C4-2B (cell line): ENCODE data around the gene STX8.

Experiments
- CTCF ChIP-seq: fragments of 450-650 bp; conservative IDR thresholded peaks from 2 replicates; pipeline ENCODE4 v1.5.1; 2017; ENCODE audit warnings: mild to moderate bottlenecking
- ZFX ChIP-seq: fragments of 450-650 bp; IDR thresholded peaks from 2 replicates; pipeline ENCODE4 v1.6.1; 2017

GRCh38 chr17:9587969-9588656 is 12.5 kb upstream of the STX8 start:
- no peak for TF ChIP-seq CTCF
- no peak for TF ChIP-seq ZFX
